GM15510 (cell line): ENCODE measurements around the gene SMC3.

Experiments used
- POLR2A ChIP-seq: IDR thresholded peaks from 3 replicates; pipeline ENCODE4 v1.6.1; 2011; ENCODE audit warnings: borderline replicate concordance; ENCODE audit not compliant: insufficient read length; ENCODE audit errors: extremely low read depth

The SMC3 gene

DNA sequence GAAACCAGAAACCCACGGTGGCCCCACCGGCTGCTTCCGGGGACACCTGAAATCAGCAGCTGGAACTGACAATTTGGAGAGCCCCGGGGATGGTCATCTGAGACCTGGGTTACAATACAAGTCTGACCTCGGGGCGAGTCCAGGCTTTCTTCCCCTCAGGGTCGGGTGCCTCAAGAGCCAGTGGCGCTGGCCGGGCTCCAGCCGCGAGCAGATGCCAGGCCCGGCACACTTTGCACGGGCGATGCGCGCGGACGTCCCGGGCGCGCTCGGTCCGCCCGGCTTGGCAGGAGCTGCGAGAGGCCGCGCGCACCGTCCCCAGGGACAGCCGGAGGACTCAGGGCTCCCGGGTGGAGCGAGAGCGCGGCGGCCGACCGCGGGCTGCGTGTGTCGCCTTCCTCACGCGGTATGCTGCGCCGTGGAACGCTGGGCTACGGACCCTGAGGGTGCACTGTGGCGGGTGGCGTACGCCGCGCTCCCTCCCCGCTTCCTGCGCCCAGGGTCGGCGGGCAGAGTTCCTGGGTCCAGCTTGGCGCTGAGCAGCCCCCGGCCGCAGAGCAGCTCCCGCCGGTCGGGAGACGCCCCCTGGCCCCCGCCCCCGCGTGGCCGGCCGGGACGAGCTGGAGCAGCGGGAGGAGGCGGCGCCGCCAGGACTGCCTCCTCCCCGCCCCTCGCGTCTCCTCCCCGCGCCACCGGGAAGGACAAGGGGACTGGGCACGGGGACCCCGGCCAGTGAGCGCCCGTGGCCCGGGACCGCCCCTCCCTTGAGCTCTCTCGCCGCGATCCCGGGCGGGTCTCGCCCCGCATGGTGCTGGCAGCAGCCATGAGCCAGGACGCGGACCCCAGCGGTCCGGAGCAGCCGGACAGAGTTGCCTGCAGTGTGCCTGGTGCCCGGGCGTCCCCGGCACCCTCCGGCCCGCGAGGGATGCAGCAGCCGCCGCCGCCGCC lies 76.4 kb downstream of the SMC3 start, which contains the start of gene RBM20:
RBM20 (plus strand) TSS at position 684 of the 945 bp plus-strand sequence; CDS start at position 803, 119 bp downstream.
- TF ChIP-seq POLR2A, result no peak

DNA sequence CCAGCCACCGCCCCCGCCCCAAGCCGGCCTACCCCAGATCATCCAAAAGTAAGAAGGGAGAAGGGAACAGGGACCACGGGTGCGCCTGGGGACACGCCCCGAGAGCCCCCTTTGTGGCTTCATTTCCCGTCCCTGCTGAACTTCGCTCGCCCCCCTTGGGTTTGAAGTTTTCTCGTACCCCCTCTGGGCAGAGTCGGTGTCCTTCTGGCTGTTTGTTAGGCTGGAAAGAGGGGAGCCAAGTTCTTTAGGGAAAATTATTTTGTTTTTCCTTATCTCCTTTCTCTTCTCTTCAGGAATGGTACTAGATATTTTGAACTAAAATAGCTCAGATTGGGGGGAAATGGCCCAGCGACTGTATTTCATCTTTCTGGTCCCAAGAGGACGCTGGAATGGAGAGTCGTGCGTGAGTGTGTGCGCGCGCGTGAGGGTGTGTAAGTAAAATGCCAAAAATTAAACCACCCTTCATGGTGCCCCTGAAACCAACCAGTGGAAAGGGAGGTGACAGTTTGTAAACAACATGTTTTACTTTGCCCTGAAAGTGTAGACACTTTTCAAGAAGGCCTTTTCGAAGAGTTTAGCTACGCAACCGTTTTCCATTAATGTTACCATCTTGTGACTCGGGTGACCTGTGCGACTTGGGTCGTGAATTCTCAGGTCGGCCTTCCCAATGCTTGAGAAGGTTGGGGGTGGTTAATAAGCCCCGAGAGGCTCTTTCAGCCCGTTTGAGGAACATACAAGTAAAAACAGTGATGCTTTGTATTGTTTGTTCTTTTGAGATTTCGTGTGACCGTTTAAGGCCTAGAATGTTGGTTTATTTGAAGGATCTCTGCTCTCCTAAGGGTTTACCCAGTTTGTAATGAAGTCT lies 77.3 kb downstream of the SMC3 start:
- TF ChIP-seq POLR2A, result no peak

DNA sequence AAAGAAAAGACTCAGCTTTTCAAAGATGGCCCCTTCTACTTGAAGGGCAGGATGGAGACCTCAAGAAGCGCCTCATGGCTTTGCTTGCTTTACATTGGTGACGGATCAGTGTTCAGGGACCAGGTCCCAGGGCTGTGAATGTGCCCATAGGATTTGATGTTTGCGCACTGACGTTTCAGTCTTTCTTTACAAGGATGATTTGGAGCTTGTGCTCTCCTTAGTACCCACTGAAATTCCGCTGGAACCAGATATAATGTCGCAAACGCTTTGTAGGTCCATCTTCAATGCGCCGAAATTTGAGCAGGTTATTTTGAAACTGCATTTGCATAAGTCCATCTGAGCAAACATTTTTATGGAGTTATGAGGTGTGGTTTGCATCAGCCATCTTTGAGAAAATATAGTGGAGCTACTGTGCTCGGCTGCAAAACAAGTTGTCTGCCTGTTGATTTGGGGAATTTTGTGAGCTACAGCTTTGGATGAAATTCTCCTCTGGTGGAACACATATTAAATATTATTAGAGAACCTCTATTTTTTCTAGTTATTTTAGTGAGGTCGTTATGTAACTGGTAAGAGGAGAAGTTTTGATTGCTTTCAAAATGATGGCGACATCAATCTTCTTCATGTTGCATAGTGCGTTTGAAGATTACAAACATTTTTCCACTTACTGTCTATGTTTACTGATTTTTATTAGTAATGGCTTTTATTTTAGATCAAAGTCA lies 79.1 kb downstream of the SMC3 start:
- TF ChIP-seq POLR2A, result no peak

DNA sequence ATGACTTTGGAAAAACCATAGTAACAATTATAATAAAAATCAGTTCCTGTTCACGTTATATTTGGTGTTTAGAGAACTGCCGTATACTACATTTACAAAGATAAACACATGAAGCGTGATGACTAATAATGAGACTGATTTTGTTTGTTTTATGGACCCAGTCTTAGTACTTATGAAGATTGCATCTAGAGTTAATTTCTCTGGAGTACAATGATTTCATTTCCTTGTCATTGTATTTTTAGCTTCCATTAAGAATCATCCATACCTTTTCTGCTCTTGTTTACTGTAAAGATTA lies 79.6 kb downstream of the SMC3 start:
- TF ChIP-seq POLR2A, result no peak

DNA sequence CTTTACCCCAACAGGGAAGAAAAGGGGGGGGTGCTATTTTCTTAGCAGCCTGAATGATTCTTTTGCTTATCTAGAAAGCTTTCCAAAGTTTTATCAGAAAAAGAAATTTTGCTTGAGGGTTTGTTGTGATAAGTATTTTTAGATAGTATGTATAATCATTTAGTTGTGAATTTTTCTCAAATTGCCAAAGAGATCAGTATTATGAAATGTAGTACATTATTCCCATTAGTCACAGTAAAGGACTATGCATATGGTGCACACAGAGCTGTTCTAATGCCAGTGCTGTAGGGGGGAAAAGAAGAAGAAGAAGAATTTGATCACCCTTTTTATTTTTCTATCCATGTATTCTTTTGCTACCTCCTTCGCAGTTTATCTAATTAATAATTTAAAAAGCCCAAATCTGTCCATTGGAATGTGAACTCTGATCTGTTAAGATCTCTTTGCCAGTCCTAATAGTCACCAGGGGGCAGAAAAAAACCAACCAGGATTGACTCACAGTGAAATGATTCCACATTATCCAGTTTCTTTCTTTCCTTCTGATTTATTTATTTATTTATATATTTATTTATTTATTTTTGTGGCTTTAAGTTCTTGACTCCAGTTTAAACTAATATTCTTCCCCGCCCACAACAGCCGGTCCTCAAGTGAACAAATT lies 81.3 kb downstream of the SMC3 start:
- no peak for TF ChIP-seq POLR2A

DNA sequence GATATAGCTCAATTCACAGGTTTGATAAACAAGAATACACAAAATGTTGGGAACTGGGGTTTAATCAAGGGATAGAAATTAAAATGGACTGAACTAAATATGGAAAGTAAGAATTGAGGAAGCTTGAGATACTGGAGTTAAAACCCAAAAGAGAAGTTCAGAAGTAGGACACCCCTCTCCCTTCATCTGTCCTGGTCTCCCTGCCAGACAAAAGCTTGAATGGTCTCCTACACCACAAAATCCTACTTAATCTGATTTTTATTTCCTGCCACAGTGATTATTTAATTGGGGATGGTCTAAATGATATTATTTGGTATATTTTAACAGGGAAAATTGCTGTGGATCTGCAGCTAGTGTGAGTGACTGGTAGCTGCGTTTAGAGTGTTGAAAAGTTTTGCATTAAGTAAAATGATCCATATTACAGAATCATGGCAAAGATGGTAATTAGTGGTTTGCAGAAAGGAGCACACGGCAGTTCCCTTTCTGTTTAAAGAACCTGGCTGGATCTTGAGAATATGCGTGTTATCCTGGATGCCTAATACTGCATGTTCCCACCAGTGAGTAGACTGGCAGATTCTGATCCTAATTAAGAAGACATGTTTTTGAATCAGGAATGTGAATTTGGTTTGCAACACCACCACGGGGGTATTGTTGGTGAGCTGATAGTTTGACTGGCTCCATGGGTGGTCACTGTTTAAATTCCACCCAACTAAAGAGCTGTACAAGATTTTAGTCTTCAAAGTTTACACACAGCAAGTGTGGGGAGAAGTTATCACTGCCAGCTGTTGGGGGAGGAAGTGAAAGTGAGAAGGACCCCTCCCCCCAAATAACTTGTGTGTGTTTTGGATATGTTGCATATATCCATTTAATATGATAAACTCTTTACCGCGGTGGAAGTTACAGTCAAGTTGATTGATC lies 82.1 kb downstream of the SMC3 start:
- no peak for TF ChIP-seq POLR2A

DNA sequence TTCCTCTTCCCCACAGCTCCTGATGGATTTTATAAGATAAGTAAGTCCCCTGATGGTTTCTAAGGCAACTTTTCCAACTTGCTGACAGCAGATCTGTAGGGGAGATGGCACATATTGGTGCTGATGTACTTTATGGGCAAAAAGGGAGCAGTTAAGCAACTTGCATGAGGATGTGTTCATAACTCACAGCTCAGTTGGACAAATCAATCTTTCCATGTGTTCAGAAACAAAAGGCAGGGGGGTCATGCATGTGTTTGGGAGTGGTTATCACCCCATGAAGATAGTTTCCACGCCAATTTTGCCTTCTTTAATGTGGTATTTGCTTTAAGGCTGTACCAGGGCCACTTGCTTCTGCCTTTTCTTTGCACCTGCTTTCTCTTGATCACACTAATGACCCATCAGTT lies 82.8 kb downstream of the SMC3 start:
- TF ChIP-seq POLR2A, result no peak

DNA sequence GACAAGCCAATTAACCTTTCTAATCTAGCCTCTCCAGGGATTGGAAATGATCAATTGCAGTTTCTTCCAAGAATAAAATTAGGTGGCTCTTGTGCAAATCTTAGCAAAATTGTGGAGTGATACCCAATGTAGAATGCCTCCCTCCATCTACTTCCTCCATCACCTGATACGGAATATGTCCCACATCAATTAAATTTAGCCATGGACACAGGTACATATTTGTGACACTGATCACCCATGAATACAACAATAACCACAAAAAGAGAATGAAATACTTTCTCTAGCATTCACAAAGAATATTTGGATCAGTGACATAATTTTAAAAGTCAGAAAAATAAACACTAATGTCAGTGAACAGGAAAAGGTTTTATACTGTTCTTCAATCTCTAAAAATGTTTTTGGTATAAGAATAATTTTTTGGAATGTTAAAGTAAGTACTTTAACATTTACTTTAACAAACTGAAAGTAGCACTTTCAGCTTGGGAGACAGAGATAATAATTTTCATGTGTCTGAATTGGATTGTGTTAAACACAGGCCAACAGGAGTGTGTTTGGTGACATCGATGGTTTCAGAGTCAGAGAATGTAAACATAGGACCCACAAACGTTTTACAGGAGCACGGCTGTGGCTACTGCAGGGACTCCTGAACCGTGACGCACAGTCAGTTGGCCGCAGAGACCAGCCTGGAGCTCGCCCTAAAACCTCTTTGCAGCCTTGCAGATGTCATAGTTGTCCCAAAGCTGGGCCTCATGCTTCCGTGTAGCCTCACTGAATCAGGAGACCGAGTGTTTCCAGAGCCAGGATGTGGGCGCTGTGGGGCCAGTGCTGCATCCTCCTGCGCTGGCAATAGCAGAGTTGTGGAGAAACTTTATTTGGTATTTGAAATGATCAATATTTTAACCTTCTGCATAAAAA lies 83.8 kb downstream of the SMC3 start:
- no peak for TF ChIP-seq POLR2A

DNA sequence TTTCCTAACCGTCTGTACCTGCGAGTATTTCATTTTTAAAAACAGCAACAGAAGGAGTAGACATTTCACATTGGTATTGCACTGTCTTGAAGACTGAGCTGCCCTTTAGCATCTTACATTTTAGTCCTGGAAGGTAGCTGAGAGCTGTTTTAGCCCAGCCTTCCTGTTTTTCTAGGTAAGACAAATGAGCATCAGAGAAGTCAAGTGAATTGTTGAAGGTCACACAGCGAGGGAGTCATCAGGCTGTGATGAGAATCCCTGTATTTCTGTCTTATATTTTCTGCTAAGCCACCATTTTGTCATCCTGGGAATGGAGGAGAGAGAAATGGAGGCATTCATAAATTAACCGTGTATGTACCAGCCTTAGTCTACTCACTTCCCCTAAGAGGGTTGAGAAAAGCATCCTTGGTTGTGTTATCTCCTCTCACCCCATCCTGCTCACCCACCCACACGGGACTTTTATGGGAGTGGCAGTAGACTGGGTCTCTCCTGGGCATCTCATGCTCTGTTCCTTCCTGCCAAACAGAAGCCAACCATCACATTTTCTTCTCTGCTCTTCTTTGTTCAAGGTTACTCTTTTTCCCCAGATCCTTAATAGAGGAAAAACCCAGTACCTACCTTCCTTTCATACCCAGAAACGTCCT lies 85.1 kb downstream of the SMC3 start:
- TF ChIP-seq POLR2A, result no peak
